ENCODE data around the gene MSRB1. TPM values are rescaled to one million over a fixed set of nuclear protein-coding genes. Genes with fewer than 3 reads are reported as not detected.

Gene MSRB1
- total and polyA plus RNA-seq, 2 of the 13 experiments (the other 11 are each of a cell fraction or from before 2014, with no cell fraction given): 32.1 to 75.4 TPM

- TF ChIP-seq FUBP1 (CRISPR knock-in tag; IDR thresholded peaks at IDR 0.05; ENCODE audit: borderline replicate concordance) (peak; percentile 93; the same call in 1 of the 2 replicates), ZNF343 (CRISPR knock-in tag; IDR thresholded peaks at IDR 0.05) (0 out of 2 replicates have a peak, but pooled peaks have one; percentile 75), EP300 (IDR thresholded peaks at IDR 0.05; ENCODE audit: low read depth in 2 of 2, low read length in 2 of 2) (0 out of 4 replicates have a peak, but pooled peaks of 1 of the 2 experiments have one; percentile 49), EP300 (CRISPR knock-in tag; IDR thresholded peaks at IDR 0.05; ENCODE audit: borderline replicate concordance) (no peak; the same call in 1 of the 2 replicates), HES4 (CRISPR knock-in tag; IDR thresholded peaks at IDR 0.05; ENCODE audit: borderline replicate concordance) (peak; percentile 57; the same call in 1 of the 2 replicates), ZNF883 (CRISPR knock-in tag; IDR thresholded peaks at IDR 0.05; ENCODE audit: not compliant biosample characterization) (peak; percentile 77), MLLT10 (CRISPR knock-in tag; IDR thresholded peaks at IDR 0.05) (no peak), DPF2 (CRISPR knock-in tag; IDR thresholded peaks at IDR 0.05; ENCODE audit: borderline replicate concordance, low read depth) (no peak), RARA (CRISPR knock-in tag; IDR thresholded peaks at IDR 0.05) (peak; percentile 56), HNF4A (CRISPR knock-in tag; IDR thresholded peaks at IDR 0.05) (peak; percentile 43), HOXA7 (CRISPR knock-in tag; IDR thresholded peaks at IDR 0.05) (no peak), NCOA1 (CRISPR knock-in tag; IDR thresholded peaks at IDR 0.05) (peak; percentile 60; the same call in 1 of the 2 replicates), ZSCAN9 (CRISPR knock-in tag; IDR thresholded peaks at IDR 0.05; ENCODE audit: borderline replicate concordance) (no peak), PRDM10 (CRISPR knock-in tag; IDR thresholded peaks at IDR 0.05; ENCODE audit: low read depth) (peak; percentile 79; the same call in 1 of the 2 replicates), ZNF280D (CRISPR knock-in tag; IDR thresholded peaks at IDR 0.05) (peak; percentile 91; the same call in 1 of the 2 replicates), SRSF4 (IDR thresholded peaks at IDR 0.05; ENCODE audit: low read depth, low read length, poor library complexity, severe bottlenecking) (no peak), ZMAT5 (CRISPR knock-in tag; IDR thresholded peaks at IDR 0.05; ENCODE audit: borderline replicate concordance, low read depth) (no peak)
These were observed 28.9 kb upstream of the MSRB1 start, which contains the start of gene TBL3 (continued) for GRCh38 chr16:1971796-1972489.

All from HepG2 (cell line).